Endothelial cell of umbilical vein (primary cell): ENCODE results near the gene CCNF.

Source experiments
- CTCF ChIP-seq, 2 donors: IDR thresholded peaks; 1 replicate in 1 of 2; 2 replicates in 1 of 2; pipeline ENCODE4 v1.5.1; 2011; ENCODE audit warnings: low read length in 2 of 2, mild to moderate bottlenecking in 2 of 2, moderate library complexity in 2 of 2, control low read depth in 1 of 2, inconsistent platforms in 1 of 2, low read depth in 1 of 2; ENCODE audit not compliant: insufficient read depth in 1 of 2; ENCODE audit errors: extremely low read depth in 1 of 2
- EZH2 ChIP-seq: IDR thresholded peaks from 2 replicates; pipeline ENCODE4 v1.6.1; 2012; ENCODE audit warnings: borderline replicate concordance, low read depth, mild to moderate bottlenecking, moderate library complexity, low read length, inconsistent platforms; ENCODE audit not compliant: severe bottlenecking
- FOS ChIP-seq: IDR thresholded peaks from 2 replicates; pipeline ENCODE4 v1.6.1; 2011; ENCODE audit warnings: mild to moderate bottlenecking, low read length, moderate library complexity, borderline replicate concordance; ENCODE audit not compliant: insufficient read depth
- MYC ChIP-seq: IDR thresholded peaks from one replicate; pipeline ENCODE4 v1.6.1; 2011; ENCODE audit warnings: mild to moderate bottlenecking, low read depth, low read length
- POLR2A ChIP-seq: IDR thresholded peaks from 2 replicates; pipeline ENCODE4 v1.6.1; 2012; ENCODE audit warnings: low read depth, mild to moderate bottlenecking, control low read depth, low read length
- POLR2AphosphoS5 ChIP-seq: IDR thresholded peaks from 2 replicates; pipeline ENCODE4 v1.6.1; 2012; ENCODE audit warnings: low read depth, mild to moderate bottlenecking, control low read depth, low read length, moderate library complexity; ENCODE audit not compliant: insufficient read depth
- TF ChIP-seq, protein P1 (sequence below): IDR thresholded peaks from 2 replicates; pipeline ENCODE4 v1.6.1; 2011; ENCODE audit not compliant: insufficient read depth, insufficient read length

GRCh38 chr16:2383501-2383900 is 45.7 kb upstream of the CCNF start:
- TF ChIP-seq FOS (no peak), POLR2A (no peak), CTCF (IDR thresholded peaks at IDR 0.05; ENCODE audit: extremely low read depth in 1 of 2, insufficient read depth in 1 of 2, low read depth in 1 of 2, low read length in 2 of 2) (no peak), POLR2AphosphoS5 (no peak), MYC (no peak), EZH2 (no peak)
- TF ChIP-seq, protein P1, sequence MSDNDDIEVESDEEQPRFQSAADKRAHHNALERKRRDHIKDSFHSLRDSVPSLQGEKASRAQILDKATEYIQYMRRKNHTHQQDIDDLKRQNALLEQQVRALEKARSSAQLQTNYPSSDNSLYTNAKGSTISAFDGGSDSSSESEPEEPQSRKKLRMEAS: no peak
